Gastroesophageal sphincter (tissue), 4 donors: ENCODE data around the gene MTIF2. TPM values are rescaled to one million over a fixed set of nuclear protein-coding genes. Genes with fewer than 3 reads are reported as not detected.
"Not testable (repeated sequence)": the region's sequence is repeated elsewhere in the genome, so short reads cannot be mapped to it uniquely, and the experiment has no call there.

ENCODE experiments used
- ATAC-seq: fragments of 150-250 bp; one replicate; pipeline ENCODE4 v1.9.1; 2016; ENCODE audit warnings: mild to moderate bottlenecking, moderate library complexity
- H3K27ac ChIP-seq, 4 donors: fragments of 200-600 bp; sonication (generic) in 3 of 4; 1 replicate in 3 of 4; 2 replicates in 1 of 4; pipeline ENCODE4 v1.5.1; 2016 to 2019
- H3K27me3 ChIP-seq: fragments of 200-600 bp; sonication (generic); one replicate; pipeline ENCODE4 v1.5.1; 2019
- H3K36me3 ChIP-seq, 2 donors: fragments of 200-600 bp; sonication (generic); one replicate each; pipeline ENCODE4 v1.5.1; 2019; ENCODE audit warnings: control low read depth in 1 of 2
- H3K4me1 ChIP-seq, 3 donors: fragments of 200-600 bp; sonication (generic); 1 replicate in 2 of 3; 2 replicates in 1 of 3; pipeline ENCODE4 v1.5.1; 2016 to 2019; ENCODE audit warnings: control low read depth in 2 of 3
- H3K4me3 ChIP-seq, 2 donors: fragments of 200-600 bp; sonication (generic); one replicate each; pipeline ENCODE4 v1.5.1; 2019; ENCODE audit warnings: mild to moderate bottlenecking in 1 of 2, moderate library complexity in 1 of 2
- H3K9me3 ChIP-seq, 3 donors: fragments of 200-600 bp; sonication (generic); one replicate each; pipeline ENCODE4 v1.5.1; 2017 to 2019; ENCODE audit warnings: control low read depth in 2 of 3
- CTCF ChIP-seq, 4 experiments: fragments of 200-600 bp in 2 of 4; fragments of 450-650 bp in 2 of 4; sonication (generic) in 1 of 4; IDR thresholded peaks; one replicate each; pipeline ENCODE4 v1.5.1; 2017 to 2019; ENCODE audit warnings: antibody characterized with exemption in 4 of 4, mild to moderate bottlenecking in 2 of 4, moderate library complexity in 2 of 4
- EP300 ChIP-seq: sonication (generic); formaldehyde crosslinking; IDR thresholded peaks from one replicate; pipeline ENCODE4 v1.6.1; 2017; ENCODE audit warnings: antibody characterized with exemption, mild to moderate bottlenecking
- POLR2A ChIP-seq, 2 donors: fragments of 450-650 bp; IDR thresholded peaks; one replicate each; pipeline ENCODE4 v1.6.1; 2017; ENCODE audit warnings: antibody characterized with exemption in 2 of 2, mild to moderate bottlenecking in 2 of 2, moderate library complexity in 1 of 2
- POLR2AphosphoS5 ChIP-seq: sonication (generic); formaldehyde crosslinking; IDR thresholded peaks from one replicate; pipeline ENCODE4 v1.6.1; 2017; ENCODE audit warnings: antibody characterized with exemption
- WGBS, 2 donors: methylation state at CpG; one replicate each; pipeline ENCODE4 v1.1.5; 2018; ENCODE audit warnings: low coverage in 1 of 2; 5-methylcytosine and 5-hydroxymethylcytosine counted together
- total RNA-seq, 4 donors: library from RNA; depleted of rRNA; stranded (reverse); fragments of >200 nt; gene quantifications; one replicate each; pipeline ENCODE4 v1.1.0, GENCODE V29; 2016

The MTIF2 gene
- total RNA-seq, 4 donors from 2014 or later: 19.1 to 24.0 (median 22.4) TPM

DNA sequence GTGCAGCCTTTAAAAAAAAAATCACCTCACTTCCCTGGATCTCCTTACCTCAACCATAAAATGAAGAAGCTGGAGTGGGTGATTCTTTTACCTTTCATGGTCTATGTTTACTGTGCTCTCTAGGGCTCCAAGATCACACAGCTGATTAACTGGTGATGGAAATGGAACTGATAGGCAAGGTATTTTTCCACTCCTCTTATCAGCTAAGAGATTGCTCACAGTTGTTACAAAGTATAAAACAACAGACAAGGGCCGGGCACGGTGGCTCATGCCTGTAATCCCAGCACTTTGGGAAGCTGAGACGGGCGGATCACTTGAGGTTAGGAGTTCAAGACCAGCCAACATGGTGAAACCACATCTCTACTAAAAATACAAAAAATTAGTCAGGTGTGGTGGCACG is 22.0 kb downstream of the MTIF2 start:
- H3K27me3 ChIP-seq: no peaks in the 10 kb centered on the region
- H3K4me3 ChIP-seq: no peak overlapping the region
- TF ChIP-seq EP300 (no peak), CTCF (IDR thresholded peaks at IDR 0.05) (no peak), POLR2AphosphoS5 (no peak), POLR2A (IDR thresholded peaks at IDR 0.05) (no peak)
- no peak overlapping the region for H3K27ac ChIP-seq
- H3K36me3 ChIP-seq: peaks cover 0 to 98% of the 10 kb centered on the region in 2 donors
- WGBS, 2 donors: 89 to 94% methylated on average over 3 to 4 of the region's 5 CpGs
- no peaks in the 10 kb centered on the region for H3K9me3 ChIP-seq
- H3K4me1 ChIP-seq: no peaks in the 10 kb centered on the region
- ATAC-seq: no peak

DNA sequence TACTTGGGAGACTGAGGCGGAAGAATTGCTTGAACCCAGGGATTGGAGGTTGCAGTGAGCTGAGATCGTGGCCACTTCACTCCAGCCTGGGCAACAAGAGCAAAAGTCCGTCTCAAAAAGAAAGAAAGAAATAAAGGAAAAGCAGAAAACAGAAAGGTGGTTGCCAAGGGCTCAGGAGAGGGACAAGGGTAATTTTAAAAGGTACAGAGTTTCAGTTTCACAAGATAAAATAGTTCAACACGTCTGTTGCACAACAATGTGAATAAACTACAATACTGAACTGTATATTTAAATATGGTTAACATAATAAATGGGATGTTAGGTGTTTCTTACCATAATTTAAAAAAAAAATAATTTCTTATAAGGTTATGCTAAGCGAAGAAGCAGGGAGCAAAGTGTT is 23.6 kb downstream of the MTIF2 start:
- Histone ChIP-seq H3K9me3 (no peaks in the 10 kb centered on the region), H3K4me1 (no peaks in the 10 kb centered on the region), H3K4me3 (no peak overlapping the region), H3K27ac (no peak overlapping the region), H3K36me3 (peaks cover 0 to 92% of the 10 kb centered on the region in 2 donors), H3K27me3 (no peaks in the 10 kb centered on the region)
- WGBS, 2 donors: 83% methylated on average over 3 to 5 of the region's 5 CpGs
- ATAC-seq: no peak
- TF ChIP-seq POLR2A (IDR thresholded peaks at IDR 0.05) (no peak), CTCF (IDR thresholded peaks at IDR 0.05) (no peak), POLR2AphosphoS5 (no peak), EP300 (no peak)

DNA sequence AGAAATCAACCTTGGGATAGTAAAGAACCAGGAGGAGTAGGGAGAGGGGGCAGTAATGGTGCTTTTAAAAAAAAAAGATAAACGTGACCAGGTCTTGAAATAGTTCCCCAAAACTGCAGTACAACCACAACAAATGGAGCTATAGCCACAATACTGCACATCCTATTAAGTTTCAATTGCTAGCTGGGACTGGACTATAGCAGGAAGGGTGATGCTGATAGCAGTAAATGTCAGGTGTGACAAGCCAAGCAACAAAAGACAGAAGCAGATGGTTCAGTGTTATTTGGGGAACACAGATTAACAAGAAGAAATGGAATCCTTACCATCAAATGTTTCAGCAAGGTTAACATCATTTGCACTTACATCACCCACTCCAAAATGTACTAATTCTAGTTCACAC is 26.4 kb downstream of the MTIF2 start:
- Histone ChIP-seq H3K27me3 (no peaks in the 10 kb centered on the region), H3K9me3 (no peaks in the 10 kb centered on the region), H3K4me1 (no peaks in the 10 kb centered on the region), H3K27ac (no peak overlapping the region), H3K4me3 (no peak overlapping the region), H3K36me3 (peaks cover 0 to 92% of the 10 kb centered on the region in 2 donors)
- no peak for TF ChIP-seq CTCF (IDR thresholded peaks at IDR 0.05)
- no peak for TF ChIP-seq POLR2AphosphoS5
- no peak for TF ChIP-seq POLR2A (IDR thresholded peaks at IDR 0.05)
- no peak for TF ChIP-seq EP300
- no peak for ATAC-seq
- 50 to 69% methylated on average over 1 of the region's 1 CpG for WGBS, 2 donors

- not testable (repeated sequence) for H3K27me3 ChIP-seq, ATAC-seq, H3K4me1 ChIP-seq, H3K4me3 ChIP-seq, H3K9me3 ChIP-seq, H3K27ac ChIP-seq
- peaks cover 0 to 91% of the 10 kb centered on the region in 2 donors for H3K36me3 ChIP-seq
- WGBS, 2 donors: 94 to 100% methylated on average over 4 to 6 of the region's 8 CpGs
Observed at GRCh38 chr2:55241582-55241981, 27.4 kb downstream of the MTIF2 start.

DNA sequence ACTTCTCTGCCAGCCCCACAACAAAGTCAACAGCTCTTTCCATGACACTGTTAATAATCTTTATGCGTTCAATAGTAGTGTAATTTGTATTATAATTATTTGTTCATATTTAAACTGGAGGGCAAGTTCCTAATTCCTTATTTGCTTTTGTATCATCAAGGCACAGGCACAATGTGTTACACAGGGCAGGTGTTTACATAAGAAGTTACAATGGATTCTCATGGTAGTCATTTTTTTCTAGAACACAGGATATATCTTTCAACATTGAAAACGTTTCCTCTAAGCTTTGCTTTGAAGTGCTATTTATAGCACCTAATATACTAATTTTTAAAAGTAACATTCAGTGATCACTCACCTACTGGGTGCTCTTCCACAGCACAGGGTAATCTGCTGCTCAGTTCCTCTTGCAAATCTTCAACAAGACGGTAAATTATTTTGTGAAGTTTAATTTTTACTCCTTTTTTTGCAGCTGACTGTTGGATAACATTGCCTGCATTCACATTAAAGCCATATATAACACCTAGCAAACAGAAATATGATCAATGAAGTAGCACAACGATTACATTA is 29.3 kb downstream of the MTIF2 start:
- 47 to 62% methylated on average over 4 of the region's 4 CpGs for WGBS, 2 donors
- Histone ChIP-seq H3K27ac (no peak overlapping the region), H3K9me3 (no peaks in the 10 kb centered on the region), H3K36me3 (peaks cover 4 to 91% of the 10 kb centered on the region in 2 donors), H3K4me1 (peaks cover 0 to 7% (median 0%) of the 10 kb centered on the region in 3 donors), H3K4me3 (no peak overlapping the region), H3K27me3 (no peaks in the 10 kb centered on the region)
- no peak for ATAC-seq
- no peak for TF ChIP-seq POLR2AphosphoS5
- no peak for TF ChIP-seq EP300
- no peak for TF ChIP-seq POLR2A (IDR thresholded peaks at IDR 0.05)
- TF ChIP-seq CTCF (IDR thresholded peaks at IDR 0.05): no peak
